NCI-H1105 (cell line): ENCODE results near the gene P2RX4.
"Not testable (repeated sequence)": the region's sequence is repeated elsewhere in the genome, so short reads cannot be mapped to it uniquely, and the experiment has no call there.

Source experiments
- DNase-seq: peaks from one replicate; lab custom pipeline; 2025; lab: John Stamatoyannopoulos, UW

Gene P2RX4

DNA sequence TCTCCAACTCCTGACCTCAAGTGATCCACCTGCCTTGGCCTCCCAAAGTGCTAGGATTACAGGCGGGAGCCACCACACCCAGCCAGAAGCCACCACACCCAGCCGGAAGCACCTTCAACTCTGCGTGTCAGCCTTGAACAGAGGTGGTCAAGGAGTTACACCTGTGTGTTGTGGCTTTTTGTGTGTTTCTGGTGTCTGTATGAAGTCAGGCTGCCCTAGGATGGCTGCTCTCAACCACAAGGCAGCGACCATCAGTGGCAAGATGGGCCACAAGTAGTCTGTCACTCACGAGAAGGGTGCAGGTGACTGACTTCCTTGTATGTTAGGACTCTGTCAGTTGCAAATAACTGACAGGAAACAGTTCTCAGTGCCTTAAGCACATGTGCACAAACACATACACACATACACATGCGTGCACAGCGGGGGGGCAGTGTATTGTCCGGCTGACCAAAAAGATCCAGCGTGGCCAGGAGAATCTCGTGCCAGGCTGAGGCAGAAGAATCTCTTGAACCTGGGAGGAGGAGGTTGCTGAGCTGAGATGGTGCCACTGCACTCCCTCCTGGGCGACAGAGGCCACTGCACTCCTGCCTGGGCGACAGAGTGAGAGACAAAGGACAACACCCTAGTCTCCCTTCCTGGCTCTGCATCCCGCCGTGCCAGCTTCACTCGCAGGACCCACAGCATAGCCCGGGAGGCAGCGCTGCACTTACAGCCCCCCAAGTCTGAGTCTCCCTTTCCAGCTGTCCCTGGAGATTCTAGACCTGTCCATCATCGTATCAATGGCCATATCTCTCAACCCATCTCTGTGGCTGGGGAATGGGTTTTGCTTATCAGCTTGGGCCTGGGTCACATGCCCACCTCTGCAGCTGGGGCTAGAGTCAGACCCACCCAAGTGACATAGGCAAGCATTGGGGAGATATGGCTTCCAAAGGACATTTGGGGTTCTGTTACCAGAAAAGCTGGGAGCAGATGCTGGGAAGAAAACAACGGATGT lies 13.7 kb downstream of the P2RX4 start:
- no peak for DNase-seq

DNA sequence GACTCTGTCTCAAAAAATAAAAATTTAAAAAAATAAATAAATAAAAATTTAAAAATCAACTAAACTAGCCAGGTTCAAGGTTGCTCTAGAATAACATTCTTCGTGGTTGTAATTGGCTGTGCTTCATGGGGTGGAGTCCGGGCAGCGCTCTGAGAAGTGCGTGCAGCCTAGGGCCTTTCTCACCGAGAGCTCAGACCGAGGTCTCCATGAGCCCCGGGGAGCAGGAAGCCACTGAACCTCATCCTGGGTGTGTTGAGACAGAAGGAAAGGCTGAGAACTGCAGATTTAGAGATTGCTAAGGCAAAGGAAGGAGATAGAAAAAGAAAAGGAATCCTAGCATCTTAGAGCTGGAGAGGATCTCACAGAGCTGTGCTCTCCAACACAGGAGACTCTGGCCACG lies 14.7 kb downstream of the P2RX4 start:
- DNase-seq: no peak

DNA sequence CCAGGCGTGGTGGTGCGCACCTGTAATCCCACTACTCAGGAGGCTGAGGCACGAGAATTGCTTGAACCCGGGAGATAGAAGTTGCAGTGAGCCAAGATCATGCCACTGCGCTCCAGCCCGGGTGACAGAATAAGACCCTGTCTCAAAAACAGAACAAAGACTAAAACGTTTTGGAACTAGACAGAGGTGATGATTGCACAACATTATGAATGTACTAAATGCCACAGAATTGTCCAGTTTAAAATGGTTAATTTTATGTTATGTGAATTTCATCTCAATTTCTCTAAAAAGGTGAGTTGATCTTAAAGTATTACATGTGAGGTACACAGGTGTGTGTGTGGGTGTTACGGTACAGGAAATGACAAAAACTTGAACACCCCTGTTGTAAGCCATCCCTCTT lies 16.5 kb downstream of the P2RX4 start:
- no peak for DNase-seq

DNA sequence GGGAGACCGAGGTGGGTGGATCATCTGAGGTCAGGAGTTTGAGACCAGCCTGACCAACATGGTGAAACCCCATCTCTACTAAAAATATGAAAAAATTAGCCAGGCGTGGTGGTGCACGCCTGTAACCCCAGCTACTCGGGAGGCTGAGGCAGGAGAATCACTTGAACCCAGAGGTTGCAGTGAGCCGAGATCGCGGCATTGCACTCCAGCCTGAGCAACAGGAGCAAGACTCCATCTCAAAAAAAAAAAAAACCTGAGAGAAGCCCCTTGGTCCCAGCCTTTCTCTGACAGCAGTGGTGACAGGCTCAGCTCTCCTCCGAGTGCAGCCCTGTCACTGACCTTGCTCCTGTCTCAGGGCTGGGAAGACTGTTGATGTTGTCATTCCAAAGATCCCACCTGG lies 16.9 kb downstream of the P2RX4 start:
- not testable (repeated sequence) for DNase-seq

DNA sequence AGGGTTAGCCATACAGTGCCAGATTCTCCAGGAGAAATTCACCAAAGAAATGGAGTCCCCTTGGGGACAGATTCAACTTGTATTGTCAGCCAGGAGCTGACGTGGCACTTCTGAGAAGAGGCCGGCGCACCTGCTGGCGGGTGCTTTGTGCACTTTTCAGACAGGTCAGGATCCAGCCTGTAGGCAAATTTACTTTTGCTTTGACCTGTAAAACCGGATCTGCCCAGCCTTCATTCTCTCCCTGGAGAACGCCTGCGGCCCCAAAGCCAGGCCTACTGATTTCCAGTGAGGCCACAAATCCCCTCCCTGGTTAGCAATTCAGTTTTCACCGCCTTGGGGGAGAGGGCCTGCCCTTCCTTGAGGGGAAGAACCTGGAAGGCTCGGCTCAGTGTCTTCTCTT lies 17.4 kb downstream of the P2RX4 start:
- no peak for DNase-seq

DNA sequence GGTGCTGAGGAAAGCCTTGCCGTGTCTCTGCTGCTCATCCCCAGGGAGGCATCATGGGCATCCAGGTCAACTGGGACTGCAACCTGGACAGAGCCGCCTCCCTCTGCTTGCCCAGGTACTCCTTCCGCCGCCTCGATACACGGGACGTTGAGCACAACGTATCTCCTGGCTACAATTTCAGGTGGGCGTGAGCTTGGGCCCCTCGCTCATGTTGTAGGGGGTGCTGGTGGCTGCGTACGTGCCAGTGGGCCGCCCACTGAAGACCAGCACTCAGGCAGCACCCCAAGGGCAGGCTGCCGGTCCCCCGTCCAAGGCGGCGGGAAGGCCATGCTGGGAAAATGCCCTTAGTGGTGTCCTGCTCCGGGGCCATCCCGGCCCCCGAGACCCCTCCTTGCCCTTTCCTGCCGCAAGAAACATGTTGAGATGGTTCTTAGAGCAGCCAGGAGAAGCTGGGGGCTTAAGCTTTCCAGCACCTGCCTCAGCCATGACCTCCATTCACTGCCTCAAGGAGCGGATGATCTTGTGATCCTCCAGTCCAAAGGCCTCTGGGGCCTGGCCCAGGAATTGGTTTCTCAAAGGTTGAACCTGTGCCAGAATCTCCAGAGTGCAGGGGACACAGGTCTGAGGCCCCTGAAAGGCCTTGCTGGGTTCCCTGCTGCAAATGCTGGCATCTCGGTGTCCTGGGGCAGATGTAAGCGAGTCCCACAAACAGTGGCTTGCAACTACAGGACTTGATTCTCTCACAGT lies 19.2 kb downstream of the P2RX4 start:
- DNase-seq: no peak

DNA sequence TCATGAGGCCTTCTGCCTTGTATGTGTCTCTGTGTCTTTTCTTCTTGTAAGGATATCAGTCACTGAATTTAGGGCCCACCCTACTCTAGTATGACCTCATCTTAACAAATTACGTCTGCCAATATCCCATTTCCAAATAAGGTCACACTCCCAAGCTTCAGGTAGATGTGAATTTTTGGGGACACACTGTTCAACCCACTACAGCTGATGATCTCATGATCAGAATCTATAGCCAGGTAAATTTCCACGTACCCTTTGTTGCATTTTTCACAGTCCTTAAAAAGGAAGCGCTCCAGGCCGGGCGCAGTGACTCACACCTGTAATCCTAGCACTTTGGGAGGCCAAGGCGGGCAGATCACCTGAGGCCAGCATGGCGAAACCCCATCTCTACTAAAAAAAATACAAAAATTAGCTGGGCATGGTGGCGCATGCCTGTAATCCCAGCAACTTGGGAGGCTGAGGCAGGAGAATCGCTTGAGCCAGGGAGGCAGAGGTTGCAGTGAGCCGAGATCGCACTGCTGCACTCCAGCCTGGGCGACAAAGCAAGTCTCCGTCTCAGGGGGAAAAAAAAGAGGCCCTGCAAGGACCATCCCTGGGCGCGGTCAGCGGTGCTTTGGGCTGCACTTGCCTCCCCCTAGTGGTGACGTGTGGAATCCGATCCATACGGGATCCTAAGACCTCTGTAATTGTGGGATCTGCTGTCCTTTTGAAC lies 20.1 kb downstream of the P2RX4 start:
- peak; percentile 19 for DNase-seq

DNA sequence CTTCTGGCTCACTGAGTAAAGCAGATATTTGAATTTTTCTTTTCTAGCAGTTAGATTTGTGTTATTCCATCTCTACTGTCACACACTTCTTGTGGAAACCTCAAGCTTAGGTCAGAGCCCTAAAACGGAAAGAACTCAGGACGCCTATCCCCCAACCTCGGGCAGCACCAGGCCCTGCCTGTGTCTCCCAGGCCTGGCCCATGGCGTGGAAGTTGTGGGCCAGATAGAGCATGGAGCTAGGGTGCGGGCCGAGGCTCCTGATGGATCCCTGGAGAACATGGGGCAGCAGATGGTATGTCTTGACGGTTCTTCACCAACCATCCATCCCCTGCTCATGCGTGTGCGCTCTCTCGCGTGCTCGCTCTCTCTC lies 20.6 kb downstream of the P2RX4 start:
- no peak for DNase-seq

DNA sequence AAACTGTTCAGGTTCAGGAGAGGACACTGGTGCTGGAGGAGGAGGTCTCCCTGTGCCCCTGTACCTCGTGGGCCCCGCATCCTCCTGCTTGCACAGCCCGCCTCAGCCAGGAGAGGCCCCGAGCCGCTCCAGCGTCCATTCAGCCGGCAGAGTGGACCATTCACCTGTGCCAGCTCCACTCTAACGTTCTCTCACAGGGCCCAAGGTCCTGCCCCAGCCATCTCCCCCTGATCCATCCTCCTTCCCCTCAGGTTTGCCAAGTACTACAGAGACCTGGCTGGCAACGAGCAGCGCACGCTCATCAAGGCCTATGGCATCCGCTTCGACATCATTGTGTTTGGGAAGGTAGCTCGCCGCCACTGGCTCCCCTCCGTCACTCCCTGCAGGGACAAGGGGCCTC lies 22.2 kb downstream of the P2RX4 start:
- no peak for DNase-seq

DNA sequence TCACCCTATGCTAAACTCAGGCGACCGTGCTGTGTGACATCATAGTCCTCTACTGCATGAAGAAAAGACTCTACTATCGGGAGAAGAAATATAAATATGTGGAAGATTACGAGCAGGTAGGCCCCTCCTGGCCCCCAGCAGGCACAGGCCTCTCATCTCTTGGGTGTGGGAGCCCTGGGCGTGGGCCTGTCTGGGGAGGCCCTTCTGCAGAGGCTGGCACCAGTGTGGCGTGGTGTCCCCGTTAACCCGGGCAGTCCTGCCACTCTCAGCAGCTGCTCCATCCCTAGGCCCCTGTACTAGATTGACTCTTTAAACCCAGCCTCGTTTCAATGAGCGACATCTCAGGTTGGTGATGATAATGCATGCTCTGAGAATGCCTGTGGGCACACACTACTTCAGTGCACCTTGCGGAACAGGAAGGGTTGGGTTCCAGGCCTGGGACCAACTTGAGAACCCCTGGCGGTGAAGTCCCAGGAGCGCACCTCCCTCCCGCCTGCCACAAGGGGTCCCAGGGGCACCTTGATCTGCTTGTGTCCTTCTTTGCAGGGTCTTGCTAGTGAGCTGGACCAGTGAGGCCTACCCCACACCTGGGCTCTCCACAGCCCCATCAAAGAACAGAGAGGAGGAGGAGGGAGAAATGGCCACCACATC lies 23.2 kb downstream of the P2RX4 start:
- no peak for DNase-seq

DNA sequence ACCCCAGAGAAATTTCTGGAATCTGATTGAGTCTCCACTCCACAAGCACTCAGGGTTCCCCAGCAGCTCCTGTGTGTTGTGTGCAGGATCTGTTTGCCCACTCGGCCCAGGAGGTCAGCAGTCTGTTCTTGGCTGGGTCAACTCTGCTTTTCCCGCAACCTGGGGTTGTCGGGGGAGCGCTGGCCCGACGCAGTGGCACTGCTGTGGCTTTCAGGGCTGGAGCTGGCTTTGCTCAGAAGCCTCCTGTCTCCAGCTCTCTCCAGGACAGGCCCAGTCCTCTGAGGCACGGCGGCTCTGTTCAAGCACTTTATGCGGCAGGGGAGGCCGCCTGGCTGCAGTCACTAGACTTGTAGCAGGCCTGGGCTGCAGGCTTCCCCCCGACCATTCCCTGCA lies 23.7 kb downstream of the P2RX4 start:
- no peak for DNase-seq

DNA sequence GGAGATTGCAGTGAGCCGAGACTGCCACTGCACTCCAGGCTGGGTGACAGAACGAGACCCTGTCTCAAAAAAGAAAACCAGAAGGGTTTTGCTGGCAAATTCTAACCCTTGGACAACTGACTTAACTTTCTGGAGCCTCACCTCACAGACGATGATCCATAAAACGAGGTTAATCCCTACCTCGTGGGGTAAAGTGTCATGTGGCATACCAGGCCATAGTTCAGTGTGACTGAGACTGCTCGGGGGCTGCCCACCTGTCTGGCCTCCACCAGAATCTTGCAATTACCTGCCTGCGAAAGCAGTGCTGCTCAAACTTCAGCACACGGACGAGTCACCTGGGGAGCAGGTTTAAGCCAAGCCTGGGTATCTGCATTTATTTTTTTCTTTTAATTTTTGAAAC lies 26.8 kb downstream of the P2RX4 start:
- DNase-seq: no peak

DNA sequence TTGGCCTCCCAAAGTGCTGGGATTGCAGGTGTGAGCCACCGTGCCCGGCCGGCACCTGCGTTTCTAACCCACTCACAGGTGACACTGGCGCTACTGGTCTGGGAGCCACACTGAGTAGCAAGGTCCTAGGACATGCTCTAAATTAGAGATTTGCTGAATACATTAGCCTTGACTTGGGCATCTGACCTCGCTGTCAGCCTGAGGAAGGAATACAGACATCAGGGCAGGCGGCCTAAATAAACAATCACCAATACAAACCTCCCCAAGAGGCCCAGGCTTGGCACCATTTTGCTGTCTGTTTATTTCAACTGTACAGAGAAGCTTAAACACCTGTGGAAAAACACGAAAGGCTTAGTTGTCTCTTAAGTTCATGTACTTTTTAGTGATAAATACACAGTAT lies 27.5 kb downstream of the P2RX4 start:
- no peak for DNase-seq

DNA sequence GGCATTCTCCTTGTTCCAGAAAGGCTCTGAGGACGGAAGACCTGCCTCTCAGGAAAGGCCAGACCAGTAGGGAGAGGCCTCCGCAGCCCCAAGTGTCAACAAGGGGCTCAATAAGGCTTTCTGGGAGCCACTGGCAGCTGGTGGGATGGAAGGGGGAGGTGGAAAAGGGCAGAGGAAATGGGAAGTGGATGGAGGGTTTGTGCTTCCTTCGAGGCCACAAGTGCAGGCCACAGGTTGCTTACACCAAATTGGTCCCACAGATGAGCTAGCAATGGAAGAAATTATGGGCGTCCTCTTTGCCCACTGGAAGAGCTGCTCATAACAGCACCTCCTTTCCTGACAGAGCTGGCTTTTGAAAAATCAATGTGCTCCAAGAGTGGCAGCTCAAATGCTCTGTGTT lies 28.2 kb downstream of the P2RX4 start:
- DNase-seq: no peak

DNA sequence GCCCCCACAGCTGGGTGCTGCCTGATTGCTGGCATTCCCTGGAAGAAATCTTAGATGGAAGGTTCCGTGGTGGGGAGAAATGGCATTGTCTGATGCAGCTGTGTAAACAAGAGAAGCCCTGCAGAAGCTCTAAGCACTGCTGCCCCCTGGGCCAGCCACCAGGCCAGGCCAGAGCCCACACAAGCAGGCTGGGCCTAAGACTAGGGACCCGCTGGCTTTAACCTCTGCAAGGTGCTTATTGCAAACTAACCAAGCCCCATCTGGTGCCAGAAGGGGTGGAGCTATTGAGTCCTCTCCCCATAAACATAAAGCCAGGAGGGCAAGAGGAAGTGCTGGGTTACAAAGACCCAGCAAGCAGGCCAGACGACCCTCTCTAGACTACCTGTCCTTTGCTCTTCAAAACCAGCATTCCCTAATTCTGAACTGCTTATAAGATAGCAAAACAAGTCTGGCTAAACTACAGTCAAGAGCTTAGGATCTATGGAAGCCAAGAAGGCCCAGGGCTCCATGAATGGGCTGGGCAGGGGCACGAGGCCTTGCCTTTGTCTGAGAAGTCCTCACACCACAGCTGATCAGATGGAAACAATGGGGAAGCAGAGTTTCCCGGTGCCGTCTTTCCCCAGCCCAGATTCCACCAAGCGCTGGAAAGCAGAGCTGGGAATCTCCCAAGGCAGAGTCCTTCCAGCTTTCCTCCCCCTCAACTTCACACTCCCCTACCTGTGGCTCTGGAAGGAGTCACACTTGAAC lies 28.8 kb downstream of the P2RX4 start:
- peak; percentile 76 for DNase-seq

DNA sequence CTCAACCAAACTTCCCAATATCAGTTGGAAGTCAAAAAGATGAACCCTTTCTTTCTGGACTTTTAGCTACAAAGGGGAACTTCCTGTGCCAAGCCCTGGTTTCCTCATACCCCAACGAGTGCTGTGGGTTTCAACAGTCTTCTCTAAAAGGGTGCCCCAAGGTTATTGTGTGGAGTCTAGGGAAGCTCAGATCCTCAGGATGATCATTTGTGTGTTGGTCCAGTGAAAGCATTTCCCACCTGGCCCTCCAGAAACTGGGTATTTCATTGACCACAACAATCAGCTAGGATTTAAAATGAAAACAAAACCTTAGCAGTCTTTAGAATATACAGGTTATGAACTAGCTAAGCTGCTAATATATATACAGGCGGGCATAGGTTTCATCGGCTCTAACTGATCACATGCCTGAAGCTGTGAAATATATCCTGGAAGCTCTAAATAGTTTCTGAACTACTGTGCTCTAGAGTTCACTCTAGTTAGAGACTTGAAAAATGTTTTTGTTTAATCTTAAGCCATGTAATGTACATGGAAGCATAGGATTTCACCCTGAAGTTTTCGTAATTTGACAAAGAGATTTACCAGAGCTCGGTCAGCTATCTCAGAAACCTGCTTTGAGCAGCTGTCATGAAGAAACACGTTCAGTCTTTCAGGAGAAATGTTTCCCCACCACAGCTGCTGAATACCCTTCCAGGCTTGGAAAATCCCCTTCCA lies 29.6 kb downstream of the P2RX4 start:
- no peak for DNase-seq

DNA sequence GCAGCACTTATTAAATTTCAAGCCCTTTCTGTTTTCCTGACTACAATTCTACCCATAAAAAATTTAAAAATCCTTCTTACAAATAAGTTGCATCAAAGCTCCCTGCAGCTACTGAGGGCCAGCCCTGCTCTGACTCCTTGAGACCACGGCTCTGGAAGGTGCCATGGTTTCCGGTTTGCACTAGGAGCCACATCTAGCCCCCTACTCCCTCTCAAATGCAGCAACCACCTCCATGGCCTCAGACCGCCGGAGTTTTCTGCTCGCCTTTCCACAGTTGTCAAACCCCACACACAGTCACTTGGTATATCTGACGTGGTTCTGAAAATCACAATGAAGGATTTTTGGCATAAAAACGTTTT lies 30.1 kb downstream of the P2RX4 start:
- DNase-seq: no peak

DNA sequence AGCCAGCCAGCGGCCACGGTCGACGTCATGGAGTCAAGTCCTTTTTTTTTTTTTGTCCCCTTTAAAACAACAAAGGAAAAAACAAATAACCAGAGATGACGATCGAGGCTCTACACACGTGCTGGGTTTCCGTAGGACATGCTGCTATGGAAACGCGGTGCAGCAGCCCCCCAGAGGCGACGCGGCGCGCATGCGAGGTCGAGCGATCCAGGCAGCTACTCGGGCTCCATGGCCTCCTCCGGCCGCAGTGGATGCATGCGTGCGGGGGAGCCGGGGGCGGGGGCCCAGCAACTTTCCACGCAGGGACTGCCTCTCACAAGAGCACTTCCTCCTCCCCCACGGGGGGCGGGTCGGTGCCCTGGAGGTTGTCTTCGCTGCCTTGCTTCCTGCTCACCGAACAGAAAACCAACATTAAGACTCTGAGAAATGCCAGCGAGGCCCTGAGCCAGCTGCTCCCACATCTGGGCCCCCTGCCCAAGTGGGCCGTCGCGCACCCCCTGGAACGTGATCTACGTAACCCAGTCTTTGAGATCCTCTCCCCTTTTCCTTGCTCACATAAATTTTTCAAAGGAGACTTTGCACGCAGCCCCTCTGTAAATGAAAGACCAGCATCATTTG lies 30.7 kb downstream of the P2RX4 start:
- no peak for DNase-seq

DNA sequence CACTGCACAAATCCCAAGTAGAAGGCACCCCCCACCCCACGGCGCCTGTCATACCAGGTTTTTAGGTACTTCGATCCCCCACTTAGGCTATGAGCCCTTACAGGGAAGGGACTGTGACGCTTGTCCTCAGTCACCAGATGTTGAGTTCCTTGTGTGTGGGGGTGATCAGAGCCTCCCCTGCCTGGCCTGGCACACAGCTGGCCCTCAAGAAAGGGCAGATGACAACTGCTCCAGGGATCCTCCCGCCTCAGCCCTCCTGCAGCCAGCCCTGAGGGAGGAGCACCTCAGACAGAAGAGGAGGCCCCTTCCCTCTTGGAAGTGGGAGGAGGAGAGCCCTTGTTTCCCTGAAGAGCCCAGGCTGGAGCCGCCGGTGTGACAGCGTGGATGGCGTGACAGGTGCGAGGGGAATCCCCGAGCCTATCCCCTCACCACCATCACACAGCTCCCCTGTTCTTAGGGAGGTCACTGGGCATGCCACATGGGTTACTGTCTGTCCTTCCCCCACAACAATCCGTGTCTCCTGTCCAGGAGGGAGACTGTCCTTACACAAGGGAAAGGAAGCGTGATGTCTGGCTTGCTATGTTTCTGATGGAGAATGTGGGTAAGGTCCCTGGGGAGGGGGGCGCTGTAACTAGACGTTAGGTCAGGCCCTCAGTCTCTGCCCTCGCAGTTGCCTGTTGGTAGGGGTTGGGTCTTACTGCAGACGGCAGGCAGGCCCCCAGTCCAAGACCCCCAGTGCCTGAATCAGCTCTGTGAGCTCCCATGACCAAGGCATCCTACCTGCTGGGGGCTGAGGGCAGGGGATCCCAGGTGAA lies 31.4 kb downstream of the P2RX4 start:
- no peak for DNase-seq

DNA sequence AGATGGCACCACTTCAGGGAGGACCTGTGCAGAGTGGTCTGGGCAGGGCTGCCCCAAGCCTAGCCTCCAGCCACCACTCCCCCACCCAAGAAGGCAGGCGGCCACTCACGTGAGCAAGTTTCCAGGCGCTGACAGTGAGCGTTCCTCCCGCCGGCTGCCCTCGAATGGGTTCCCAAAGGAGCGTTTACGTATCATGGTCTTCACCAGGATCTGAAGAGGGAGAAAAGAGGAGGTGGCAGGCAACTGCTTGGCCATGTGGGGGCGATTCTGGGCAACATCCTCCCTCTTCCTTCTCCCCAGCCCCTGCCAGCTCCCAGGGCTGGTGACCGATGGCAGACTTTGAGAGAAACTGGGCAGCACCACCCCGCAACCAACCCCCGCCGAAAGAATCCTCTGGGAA lies 35.1 kb downstream of the P2RX4 start:
- no peak for DNase-seq
